A549 (cell line): ENCODE data around the gene XBP1.

ENCODE experiments used
- CEBPB ChIP-seq, 2 experiments: fragments of >200 bp in 1 of 2; sonication (Bioruptor Twin) in 1 of 2; formaldehyde crosslinking in 1 of 2; IDR thresholded peaks; 2 replicates each; pipeline ENCODE4 v1.6.1; 2012 to 2016
- CHD4 ChIP-seq: fragments of 200-600 bp; sonication (generic); IDR thresholded peaks from 2 replicates; pipeline ENCODE4 v1.6.1; 2016; ENCODE audit warnings: antibody characterized with exemption, mild to moderate bottlenecking, borderline replicate concordance
- CTCF ChIP-seq: fragments of >200 bp; sonication (Bioruptor Twin); formaldehyde crosslinking; IDR thresholded peaks from 3 replicates; pipeline ENCODE4 v1.5.1; 2016
- MAFK ChIP-seq: fragments of 450-650 bp; IDR thresholded peaks from 2 replicates; pipeline ENCODE4 v1.6.1; 2014; ENCODE audit not compliant: partially characterized antibody
- MYC ChIP-seq: IDR thresholded peaks from 2 replicates; pipeline ENCODE4 v1.6.1; 2012; ENCODE audit warnings: mild to moderate bottlenecking, inconsistent platforms, low read length, improper control_type of control experiment, borderline replicate concordance
- REST ChIP-seq: fragments of 200-600 bp; sonication (generic); IDR thresholded peaks from 2 replicates; pipeline ENCODE4 v1.6.1; 2016; ENCODE audit warnings: antibody characterized with exemption, mild to moderate bottlenecking, moderate library complexity
- RFX5 ChIP-seq: fragments of 450-650 bp; IDR thresholded peaks from 2 replicates; pipeline ENCODE4 v1.7.1; 2014; ENCODE audit warnings: antibody characterized with exemption, mild to moderate bottlenecking, moderate library complexity
- USF2 ChIP-seq: fragments of 450-650 bp; IDR thresholded peaks from 2 replicates; pipeline ENCODE4 v1.6.1; 2014; ENCODE audit warnings: antibody characterized with exemption
- ZNF302 ChIP-seq: fragments of 250-450 bp; sonication (Bioruptor Pico); IDR thresholded peaks from 2 replicates; pipeline ENCODE4 v1.9.0; 2021; ENCODE audit warnings: inconsistent platforms, mild to moderate bottlenecking, moderate library complexity

- TF ChIP-seq MYC (no peak), MAFK (no peak), CEBPB (IDR thresholded peaks at IDR 0.05) (no peak), USF2 (no peak), ZNF302 (CRISPR knock-in tag) (no peak), REST (no peak), RFX5 (no peak), CHD4 (peak; percentile 59; the same call in 1 of the 2 replicates), CTCF (no peak)
Measured at GRCh38 chr22:28819253-28820096, 19.1 kb upstream of the XBP1 start.
